Ascending aorta (tissue), 2 donors: Measurements from ENCODE around the gene SQSTM1. TPM values are rescaled to one million over a fixed set of nuclear protein-coding genes. Genes with fewer than 3 reads are reported as not detected.

ENCODE experiments used
- DNase-seq, 2 donors: peaks; one replicate each; pipeline ENCODE4 v3.0.0-alpha.2; 2019; ENCODE audit warnings: low spot score in 2 of 2
- H3K27ac ChIP-seq, 2 donors: fragments of 200-600 bp; sonication (generic); one replicate each; pipeline ENCODE4 v1.5.1; 2016 to 2017; ENCODE audit warnings: mild to moderate bottlenecking in 1 of 2
- H3K27me3 ChIP-seq: fragments of 200-600 bp; sonication (generic); one replicate; pipeline ENCODE4 v1.5.1; 2017
- H3K36me3 ChIP-seq, 2 donors: fragments of 200-600 bp; sonication (generic); one replicate each; pipeline ENCODE4 v1.5.1; 2016
- H3K4me1 ChIP-seq, 2 donors: fragments of 200-600 bp; sonication (generic); one replicate each; pipeline ENCODE4 v1.5.1; 2016 to 2017; ENCODE audit warnings: mild to moderate bottlenecking in 1 of 2
- H3K4me3 ChIP-seq, 2 donors: fragments of 200-600 bp; sonication (generic); one replicate each; pipeline ENCODE4 v1.5.1; 2016 to 2017; ENCODE audit warnings: mild to moderate bottlenecking in 1 of 2
- H3K9me3 ChIP-seq, 2 donors: fragments of 200-600 bp; sonication (generic); one replicate each; pipeline ENCODE4 v1.5.1; 2016
- intact Hi-C: fragments of 100-400 bp; cut with DNase I; formaldehyde crosslinking; loops from one replicate; pipeline ENCODE4 v1.15.1; 2023
- total RNA-seq: library from RNA; depleted of rRNA; stranded (reverse); fragments of >200 nt; gene quantifications from one replicate; pipeline ENCODE4 v1.1.0, GENCODE V29; 2016
- TF ChIP-seq, protein P1 (sequence below), 3 experiments: fragments of 200-600 bp in 2 of 3; fragments of 450-650 bp in 1 of 3; sonication (generic) in 2 of 3; IDR thresholded peaks; one replicate each; pipeline ENCODE4 v1.5.1; 2016 to 2019; ENCODE audit warnings: antibody characterized with exemption in 3 of 3, mild to moderate bottlenecking in 1 of 3, moderate library complexity in 1 of 3

SQSTM1 gene
- total RNA-seq, 1 donor from 2014 or later = 476 TPM

GRCh38 chr5:179866241-179867078 is 45.8 kb downstream of the SQSTM1 start:
- H3K4me3 ChIP-seq = no peak overlapping the region
- H3K27ac ChIP-seq = no peak overlapping the region
- no peak for DNase-seq
- peaks cover 72 to 91% of the 10 kb centered on the region in 2 donors for H3K36me3 ChIP-seq
- no peaks in the 10 kb centered on the region for H3K4me1 ChIP-seq
- TF ChIP-seq, protein P1, sequence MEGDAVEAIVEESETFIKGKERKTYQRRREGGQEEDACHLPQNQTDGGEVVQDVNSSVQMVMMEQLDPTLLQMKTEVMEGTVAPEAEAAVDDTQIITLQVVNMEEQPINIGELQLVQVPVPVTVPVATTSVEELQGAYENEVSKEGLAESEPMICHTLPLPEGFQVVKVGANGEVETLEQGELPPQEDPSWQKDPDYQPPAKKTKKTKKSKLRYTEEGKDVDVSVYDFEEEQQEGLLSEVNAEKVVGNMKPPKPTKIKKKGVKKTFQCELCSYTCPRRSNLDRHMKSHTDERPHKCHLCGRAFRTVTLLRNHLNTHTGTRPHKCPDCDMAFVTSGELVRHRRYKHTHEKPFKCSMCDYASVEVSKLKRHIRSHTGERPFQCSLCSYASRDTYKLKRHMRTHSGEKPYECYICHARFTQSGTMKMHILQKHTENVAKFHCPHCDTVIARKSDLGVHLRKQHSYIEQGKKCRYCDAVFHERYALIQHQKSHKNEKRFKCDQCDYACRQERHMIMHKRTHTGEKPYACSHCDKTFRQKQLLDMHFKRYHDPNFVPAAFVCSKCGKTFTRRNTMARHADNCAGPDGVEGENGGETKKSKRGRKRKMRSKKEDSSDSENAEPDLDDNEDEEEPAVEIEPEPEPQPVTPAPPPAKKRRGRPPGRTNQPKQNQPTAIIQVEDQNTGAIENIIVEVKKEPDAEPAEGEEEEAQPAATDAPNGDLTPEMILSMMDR (IDR thresholded peaks at IDR 0.05) = no peak
- intact Hi-C loops = no loop called here
- H3K9me3 ChIP-seq = no peaks in the 10 kb centered on the region
- H3K27me3 ChIP-seq = no peaks in the 10 kb centered on the region

GRCh38 chr5:179867079-179867465 is 46.4 kb downstream of the SQSTM1 start:
- no peaks in the 10 kb centered on the region for H3K27me3 ChIP-seq
- H3K36me3 ChIP-seq = peaks cover 74 to 92% of the 10 kb centered on the region in 2 donors
- H3K4me3 ChIP-seq = no peak overlapping the region
- DNase-seq = no peak
- TF ChIP-seq, protein P1 (IDR thresholded peaks at IDR 0.05) = no peak
- no peaks in the 10 kb centered on the region for H3K9me3 ChIP-seq
- no peaks in the 10 kb centered on the region for H3K4me1 ChIP-seq
- no peak overlapping the region for H3K27ac ChIP-seq
- intact Hi-C loops = no loop called here

GRCh38 chr5:179867476-179867875 is 46.8 kb downstream of the SQSTM1 start:
- Histone ChIP-seq H3K4me1 (no peaks in the 10 kb centered on the region), H3K36me3 (peaks cover 78 to 92% of the 10 kb centered on the region in 2 donors), H3K27me3 (no peaks in the 10 kb centered on the region), H3K4me3 (no peak overlapping the region), H3K9me3 (no peaks in the 10 kb centered on the region), H3K27ac (no peak overlapping the region)
- intact Hi-C loops = no loop called here
- no peak for DNase-seq
- TF ChIP-seq, protein P1 (IDR thresholded peaks at IDR 0.05) = no peak

- H3K36me3 ChIP-seq = peaks cover 80 to 92% of the 10 kb centered on the region in 2 donors
- no peaks in the 10 kb centered on the region for H3K27me3 ChIP-seq
- TF ChIP-seq, protein P1 (IDR thresholded peaks at IDR 0.05) = no peak
- H3K4me3 ChIP-seq = no peak overlapping the region
- H3K27ac ChIP-seq = no peak overlapping the region
- intact Hi-C loops = no loop called here
- no peak for DNase-seq
- no peaks in the 10 kb centered on the region for H3K4me1 ChIP-seq
- H3K9me3 ChIP-seq = no peaks in the 10 kb centered on the region
These were observed 47.8 kb downstream of the SQSTM1 start for GRCh38 chr5:179868541-179868940.

DNA sequence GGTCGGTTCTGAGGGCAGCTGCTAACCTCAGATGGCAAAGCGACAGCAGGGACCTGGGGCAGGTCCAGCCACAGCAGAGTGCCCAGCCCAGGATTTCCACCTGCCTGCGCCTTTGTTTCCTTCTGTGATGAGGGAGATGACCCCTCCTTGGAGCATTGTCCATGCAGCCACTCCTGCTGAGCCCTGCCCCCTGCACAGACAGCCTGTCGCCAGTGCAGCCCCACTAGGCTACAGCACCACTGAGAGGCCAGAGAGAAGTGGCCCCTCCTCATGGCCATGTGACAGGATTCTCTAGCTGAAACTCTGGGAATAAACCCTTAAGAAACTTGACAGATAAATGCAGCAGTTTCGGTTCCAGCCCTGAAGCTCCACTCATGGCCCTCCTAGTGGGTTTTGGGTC is 48.4 kb downstream of the SQSTM1 start:
- peaks cover 79 to 92% of the 10 kb centered on the region in 2 donors for H3K36me3 ChIP-seq
- H3K9me3 ChIP-seq = no peaks in the 10 kb centered on the region

More for the DNA sequence above, 48.4 kb downstream of the SQSTM1 start:
- Histone ChIP-seq H3K27ac (no peak overlapping the region), H3K27me3 (no peaks in the 10 kb centered on the region), H3K4me3 (no peak overlapping the region), H3K4me1 (no peaks in the 10 kb centered on the region)
- intact Hi-C loops = no loop called here
- DNase-seq = no peak
- TF ChIP-seq, protein P1 (IDR thresholded peaks at IDR 0.05) = no peak
